ENCODE measurements around the gene CD68.

GRCh38 chr17:7582396-7583252 is 3.2 kb downstream of the CD68 start:
- TF ChIP-seq SIN3A (IDR thresholded peaks at IDR 0.05; ENCODE audit: borderline replicate concordance, insufficient read depth, low read length) (no peak), POLR2AphosphoS5 (IDR thresholded peaks at IDR 0.05; ENCODE audit: low read depth, low read length) (no peak), TAF1 (IDR thresholded peaks at IDR 0.05; ENCODE audit: borderline replicate concordance, insufficient read depth, low read length) (no peak), REST (IDR thresholded peaks at IDR 0.05; ENCODE audit: insufficient read depth in 1 of 2, low read depth in 2 of 2, low read length in 2 of 2) (no peak), FOXP2 (optimal IDR thresholded peaks at IDR 0.05; ENCODE audit: borderline replicate concordance, extremely low read depth, extremely low read length, insufficient read depth) (no peak)

All from PFSK-1 (cell line).